GM12801 (cell line): ENCODE results near the gene CX3CR1.

Experiments used
- CTCF ChIP-seq: IDR thresholded peaks from one replicate; pipeline ENCODE4 v1.5.1; 2011; ENCODE audit warnings: control low read depth; ENCODE audit not compliant: insufficient read length; ENCODE audit errors: extremely low read depth

The CX3CR1 gene

GRCh38 chr3:39289107-39289506 is 9.3 kb upstream of the CX3CR1 start:
- no peak for TF ChIP-seq CTCF

- TF ChIP-seq CTCF: peak; percentile 70
Measured at GRCh38 chr3:39288300-39288808, 8.5 kb upstream of the CX3CR1 start.

GRCh38 chr3:39287216-39288164 is 7.7 kb upstream of the CX3CR1 start:
- no peak for TF ChIP-seq CTCF

- no peak for TF ChIP-seq CTCF
Measured at GRCh38 chr3:39286771-39287170, 6.9 kb upstream of the CX3CR1 start.

- TF ChIP-seq CTCF: no peak
Measured at GRCh38 chr3:39285332-39285731, 5.5 kb upstream of the CX3CR1 start.

- no peak for TF ChIP-seq CTCF
Measured at GRCh38 chr3:39284457-39284881, 4.6 kb upstream of the CX3CR1 start.

- no peak for TF ChIP-seq CTCF
Measured at GRCh38 chr3:39282057-39282456, 2.2 kb upstream of the CX3CR1 start.
